NCI-H524 (cell line): Measurements from ENCODE around the gene C1QTNF4.
"Not testable (repeated sequence)": the region's sequence is repeated elsewhere in the genome, so short reads cannot be mapped to it uniquely, and the experiment has no call there.

ENCODE experiments used
- DNase-seq, 2 experiments: peaks; one replicate each; lab custom pipeline; 2025; lab: John Stamatoyannopoulos, UW

The C1QTNF4 gene

DNA sequence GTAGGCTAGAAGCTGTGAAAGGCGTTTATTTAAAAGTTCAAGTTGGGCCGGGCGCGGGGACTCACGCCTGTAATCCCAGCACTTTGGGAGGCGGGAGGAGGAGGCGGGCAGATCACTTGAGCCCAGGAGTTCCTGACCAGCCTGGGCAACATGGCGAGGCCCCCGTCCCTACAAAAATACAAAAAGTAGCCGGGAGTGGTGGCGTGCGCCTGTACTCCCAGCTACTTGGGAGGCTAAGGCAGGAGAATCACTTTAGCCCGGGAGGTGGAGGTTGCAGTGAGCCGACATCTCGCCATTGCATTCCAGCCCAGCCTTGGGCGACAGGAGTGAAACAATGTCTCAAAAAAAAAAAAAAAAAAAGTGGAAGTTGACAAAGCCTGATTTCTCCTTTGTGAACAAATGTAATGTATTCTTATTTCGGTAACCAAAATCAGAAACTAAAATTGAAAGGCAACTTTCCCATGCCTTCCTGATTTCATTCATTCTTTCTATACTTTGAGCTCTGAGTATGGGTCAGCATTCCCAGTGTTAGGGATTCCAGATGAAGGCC lies 28.0 kb downstream of the C1QTNF4 start:
- no peak for DNase-seq

DNA sequence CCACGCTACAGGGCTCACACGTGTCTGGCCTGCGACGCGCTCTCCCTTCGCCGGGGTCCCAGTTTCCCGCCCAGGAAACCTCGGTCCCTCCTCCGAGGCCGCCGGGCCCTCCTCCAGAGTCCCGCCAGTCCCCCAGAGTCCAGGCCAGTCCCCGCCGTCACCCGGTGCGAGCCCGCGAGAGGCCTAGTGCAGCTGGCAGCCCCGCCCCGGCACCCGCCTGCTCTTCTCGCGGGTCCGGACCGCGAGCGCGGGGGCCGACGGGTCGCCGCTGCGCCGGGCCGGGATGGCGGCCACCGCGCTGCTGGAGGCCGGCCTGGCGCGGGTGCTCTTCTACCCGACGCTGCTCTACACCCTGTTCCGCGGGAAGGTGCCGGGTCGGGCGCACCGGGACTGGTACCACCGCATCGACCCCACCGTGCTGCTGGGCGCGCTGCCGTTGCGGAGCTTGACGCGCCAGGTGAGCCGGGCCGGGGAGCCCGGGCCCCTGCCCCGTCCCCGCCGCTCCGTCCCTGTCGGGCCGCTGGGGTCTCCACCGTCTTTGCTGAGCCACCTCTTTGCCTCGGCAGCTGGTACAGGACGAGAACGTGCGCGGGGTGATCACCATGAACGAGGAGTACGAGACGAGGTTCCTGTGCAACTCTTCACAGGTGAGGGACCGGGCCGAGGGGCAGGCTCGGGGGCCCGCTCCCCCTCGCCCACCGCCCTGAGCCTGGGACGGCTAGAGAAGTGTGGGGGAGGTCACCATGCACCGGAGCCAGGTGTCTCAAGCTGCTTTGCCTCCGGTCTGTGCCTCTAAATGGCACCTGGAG lies 28.7 kb downstream of the C1QTNF4 start, which contains the start of gene PTPMT1:
Gene PTPMT1, plus strand, starts transcription at position 260 of the 809 bp plus-strand sequence. Its CDS starts 24 bp downstream, at position 284.
- DNase-seq, result peak; percentile 22 to 47

DNA sequence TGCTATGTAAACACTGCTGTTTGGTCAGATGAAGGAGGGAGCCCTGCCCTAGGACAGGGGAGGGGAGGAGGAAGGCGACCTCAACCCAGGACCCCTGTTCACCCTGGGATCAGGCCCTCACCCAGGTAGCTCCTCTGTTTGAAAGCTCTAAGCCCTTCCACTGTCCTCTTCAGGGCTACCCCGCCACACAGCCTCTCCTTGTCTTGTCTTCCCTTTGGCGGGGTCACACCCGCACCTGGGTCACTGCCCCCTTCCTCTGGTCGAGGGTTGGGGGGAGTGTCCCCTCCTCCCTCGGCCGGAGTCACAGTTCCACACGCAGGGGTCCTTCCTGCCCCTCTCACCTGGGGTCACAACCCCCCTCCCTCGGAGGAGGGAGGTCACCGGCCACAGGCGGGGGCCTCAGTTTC lies 29.3 kb downstream of the C1QTNF4 start:
- DNase-seq, result no peak

DNA sequence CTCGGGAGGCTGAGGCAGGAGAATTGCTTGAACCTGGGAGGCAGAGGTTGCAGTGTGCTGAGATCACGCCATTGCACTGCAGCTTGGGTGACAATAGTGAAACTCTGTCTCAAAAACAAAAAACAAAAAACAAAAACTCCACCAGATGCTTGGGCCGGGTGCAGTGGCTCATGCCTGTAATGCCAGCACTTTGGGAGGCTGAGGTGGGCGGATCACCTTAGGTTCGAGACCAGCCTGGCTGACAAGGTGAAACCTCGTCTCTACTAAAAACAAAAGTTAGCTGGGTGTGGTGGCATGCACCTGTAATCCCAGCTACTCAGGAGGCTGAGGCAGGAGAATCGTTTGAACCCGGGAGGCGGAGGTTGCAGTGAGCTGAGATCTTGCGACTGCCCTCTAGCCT lies 29.8 kb downstream of the C1QTNF4 start:
- DNase-seq, result not testable (repeated sequence)

DNA sequence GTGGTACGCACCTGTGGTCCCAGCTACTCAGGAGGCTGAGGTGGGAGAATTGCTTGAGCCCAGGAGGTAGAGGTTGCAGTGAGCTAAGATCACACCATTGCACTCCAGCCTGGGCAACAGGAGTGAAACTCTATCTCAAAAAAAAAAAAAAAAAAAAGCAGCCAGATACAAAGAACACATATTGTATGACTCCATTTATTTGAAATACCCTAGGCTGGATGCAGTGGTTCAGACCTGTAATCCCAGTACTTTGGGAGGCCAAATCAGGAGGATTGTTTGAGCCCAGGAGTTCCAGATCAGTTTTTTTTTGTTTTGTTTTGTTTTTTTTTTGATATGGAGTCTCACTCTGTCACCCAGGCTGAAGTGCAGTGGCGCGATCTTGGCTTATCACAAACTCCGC lies 31.8 kb downstream of the C1QTNF4 start:
- not testable (repeated sequence) for DNase-seq

DNA sequence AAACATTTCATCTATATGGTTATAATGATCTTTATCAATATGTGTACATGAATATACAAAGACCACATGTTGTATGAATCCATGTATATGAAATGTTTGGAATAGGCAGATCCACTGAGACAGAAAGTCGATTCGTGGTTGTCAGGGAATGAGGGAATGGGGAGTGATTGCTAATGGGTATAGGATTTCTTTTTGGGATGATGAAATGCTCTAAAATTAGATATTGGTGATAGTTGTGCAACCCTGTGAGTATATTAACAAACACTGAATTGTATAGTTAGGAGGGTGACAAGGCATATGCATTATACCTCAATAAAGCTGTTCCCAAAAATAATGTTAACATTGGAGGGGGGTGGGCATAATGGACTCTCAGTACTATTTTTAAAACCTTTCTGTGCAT lies 33.8 kb downstream of the C1QTNF4 start:
- DNase-seq, result no peak

DNA sequence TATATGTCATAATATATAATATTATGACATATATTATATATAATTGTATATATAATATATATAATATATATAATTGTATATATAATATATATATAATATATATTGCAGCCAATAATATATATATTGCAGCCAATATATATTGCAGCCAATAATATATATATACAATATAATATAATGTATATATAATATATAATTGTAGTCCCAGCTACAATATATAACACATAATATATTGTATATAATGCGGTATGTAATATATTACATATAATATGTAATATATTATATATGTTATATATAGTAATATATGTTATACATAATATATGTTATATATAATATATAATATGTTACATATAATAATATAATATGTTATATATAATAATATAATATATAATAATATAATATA lies 35.5 kb downstream of the C1QTNF4 start:
- DNase-seq, result no peak

DNA sequence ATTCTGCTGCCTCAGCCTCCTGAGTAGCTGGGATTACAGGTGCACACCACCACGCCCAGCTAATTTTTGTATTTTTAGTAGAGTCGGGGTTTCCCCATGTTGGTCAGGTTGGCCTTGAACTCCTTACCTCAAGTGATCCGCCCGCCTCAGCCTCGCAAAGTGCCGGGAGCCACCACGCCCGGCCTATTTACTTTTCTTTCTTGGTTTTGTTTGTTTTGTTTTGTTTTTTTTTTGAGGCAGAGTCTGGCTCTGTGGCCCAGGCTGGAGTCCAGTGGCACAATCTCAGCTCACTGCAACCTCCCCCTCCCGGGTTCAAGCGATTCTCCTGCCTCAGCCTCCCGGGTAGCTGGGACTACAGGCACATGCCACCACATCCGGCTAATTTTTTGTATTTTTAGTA lies 37.2 kb downstream of the C1QTNF4 start:
- DNase-seq, result not testable (repeated sequence)

DNA sequence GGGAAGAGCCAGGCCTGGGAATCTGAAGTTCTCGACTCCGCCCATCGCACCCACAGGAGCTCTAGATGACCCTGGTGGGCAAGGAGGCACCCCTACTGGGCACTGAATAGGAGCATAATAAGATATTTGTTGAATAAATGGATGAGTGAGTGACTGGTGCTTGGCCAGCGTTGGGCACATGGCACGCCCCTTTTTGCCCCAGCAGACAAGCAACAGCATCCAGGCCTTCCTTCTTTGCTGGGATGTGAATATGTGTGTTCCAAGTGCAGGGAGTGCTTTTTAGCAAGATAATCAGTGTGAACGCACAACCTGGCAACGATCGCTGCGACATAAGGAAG lies 40.8 kb downstream of the C1QTNF4 start:
- DNase-seq, result no peak

DNA sequence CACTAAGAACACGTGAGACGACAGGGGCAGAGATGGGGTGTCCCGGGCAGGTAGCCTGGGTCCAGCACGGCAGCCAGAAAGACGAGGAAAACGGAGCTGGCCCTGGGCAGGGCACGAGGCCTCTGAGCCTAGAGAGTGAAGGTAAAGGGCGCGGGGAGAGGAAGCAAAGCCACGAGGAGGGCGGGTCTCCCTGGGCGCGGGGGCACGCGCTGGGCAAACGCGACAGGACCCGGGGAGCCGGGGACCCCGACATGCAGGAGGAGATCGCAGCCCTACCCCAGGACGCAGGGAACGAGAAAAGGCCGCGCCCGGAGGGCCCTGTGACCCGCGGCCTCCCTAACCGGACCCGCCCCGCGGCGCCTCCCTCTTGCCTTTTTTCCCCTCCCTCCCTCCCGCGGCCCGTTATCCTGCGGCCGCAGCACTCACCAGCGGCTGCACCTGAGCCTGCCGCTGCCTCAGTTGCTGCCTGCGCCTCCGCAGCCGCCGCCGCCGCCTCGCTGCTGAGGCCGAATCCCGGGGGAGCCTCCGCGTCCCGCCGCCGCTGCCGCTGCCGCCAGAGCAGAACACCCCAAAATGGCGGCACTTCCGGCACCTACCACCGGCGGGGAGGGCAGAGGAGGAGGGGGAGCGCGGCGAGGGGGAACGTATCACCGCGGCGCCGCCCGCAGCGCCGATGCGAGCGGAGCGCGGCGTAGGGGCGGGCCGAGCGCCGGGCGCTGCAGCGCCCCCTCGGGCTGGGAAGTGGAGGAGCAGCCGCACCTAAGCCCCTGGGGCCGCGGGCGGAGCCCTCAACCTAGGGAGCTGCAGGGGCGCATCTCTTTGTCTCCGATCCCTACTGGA lies 41.4 kb downstream of the C1QTNF4 start, which contains the start of gene CELF1:
Gene CELF1, minus strand, starts transcription at position 567 of the 840 bp plus-strand sequence. CDS start 53,609 bp downstream, outside the sequence.
- DNase-seq, result peak; percentile 68 to 89

DNA sequence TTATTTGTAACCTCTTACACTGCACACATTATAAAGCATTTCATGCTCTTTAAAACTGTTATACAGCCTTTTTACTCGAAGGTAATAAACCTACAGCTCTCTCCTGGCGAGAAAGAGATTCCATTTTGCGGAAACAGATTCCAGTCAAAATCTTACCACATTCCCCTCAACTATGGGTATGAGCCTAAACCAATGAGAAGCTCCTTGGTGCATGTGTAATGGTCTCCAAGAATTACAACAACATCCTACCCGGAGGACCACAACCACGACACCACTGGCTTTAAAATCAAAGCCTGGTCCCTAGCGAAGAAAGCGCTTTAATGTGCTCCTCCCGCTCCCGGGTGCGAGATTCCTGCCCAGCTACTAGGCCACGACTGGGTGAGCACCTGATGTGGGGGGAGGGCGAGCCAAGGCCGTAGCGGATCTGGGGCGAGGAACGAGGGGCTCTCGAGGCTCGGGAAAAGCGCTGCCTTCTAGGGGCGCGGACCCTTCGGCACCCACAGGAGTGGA lies 42.1 kb downstream of the C1QTNF4 start:
- DNase-seq, result peak in 1 of 2 experiments; percentile 25

DNA sequence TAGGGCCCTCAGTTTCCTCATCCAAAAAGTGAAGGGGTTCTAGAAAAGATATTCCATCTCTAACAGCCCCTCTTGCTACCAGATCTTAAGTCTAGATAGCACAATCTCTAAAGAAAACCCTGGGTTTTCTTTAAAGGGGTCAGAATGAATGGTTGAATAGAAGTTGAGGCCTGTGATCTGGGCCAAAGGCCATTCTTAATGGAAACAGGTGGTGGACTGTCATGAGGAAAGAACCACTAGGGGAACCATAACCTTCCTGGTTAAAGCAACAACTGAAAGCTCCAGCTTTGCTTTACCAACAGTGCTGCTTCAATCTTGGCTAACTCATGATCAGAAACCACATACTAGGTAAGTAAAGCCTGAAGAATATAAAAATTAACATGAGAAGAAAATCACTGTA lies 43.1 kb downstream of the C1QTNF4 start:
- DNase-seq, result peak in 1 of 2 experiments; percentile 12

DNA sequence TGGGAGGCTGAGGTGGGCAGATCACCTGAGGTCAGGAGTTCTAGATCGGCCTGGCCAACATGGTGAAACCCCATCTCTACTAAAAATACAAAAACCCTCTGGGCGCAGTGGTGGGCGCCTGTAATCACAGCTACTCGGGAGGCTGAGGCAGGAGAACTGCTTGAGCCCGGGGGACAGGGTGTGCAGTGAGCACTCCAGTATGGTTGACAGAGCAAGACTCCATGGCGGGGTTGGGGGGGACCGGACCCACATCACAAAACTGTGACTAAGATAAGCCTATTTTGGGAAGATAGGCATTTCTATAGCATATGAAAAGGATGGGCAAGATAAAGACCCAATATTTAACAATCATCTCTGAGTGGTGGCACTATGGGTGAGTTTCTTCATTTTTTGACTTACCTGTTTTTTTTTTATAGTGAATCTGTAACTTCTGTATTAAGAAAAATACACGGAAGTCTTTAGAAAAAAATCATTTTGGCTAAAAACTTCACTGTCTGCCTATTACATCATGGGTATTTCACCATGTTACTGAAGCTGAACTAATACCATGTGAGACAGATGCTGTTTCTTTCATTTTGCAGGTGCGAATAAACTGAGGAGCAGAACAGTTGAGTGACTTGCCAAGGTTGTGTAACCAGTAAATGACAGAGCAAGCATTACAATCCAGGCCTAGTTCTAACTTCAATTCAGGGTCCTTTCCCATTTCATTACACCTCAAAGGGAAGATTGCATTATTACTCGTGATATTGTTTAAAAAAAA lies 43.7 kb downstream of the C1QTNF4 start:
- no peak for DNase-seq

DNA sequence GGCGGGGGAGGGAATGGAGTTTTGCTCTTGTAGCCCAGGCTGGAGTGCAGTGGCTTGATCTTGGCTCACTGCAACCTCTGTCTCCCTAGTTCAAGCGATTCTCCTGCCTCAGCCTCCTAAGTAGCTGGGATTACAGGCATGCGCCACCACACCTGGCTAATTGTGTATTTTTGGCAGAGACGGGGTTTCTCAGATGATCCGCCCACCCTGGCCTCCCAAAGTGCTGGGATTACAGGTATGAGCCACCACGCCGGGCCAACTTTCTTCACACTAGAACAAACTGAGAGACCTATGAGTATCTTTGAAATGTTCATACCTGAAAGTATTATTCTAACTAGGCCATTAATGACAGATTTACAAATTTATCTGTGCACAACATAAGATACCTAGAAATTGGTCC lies 47.9 kb downstream of the C1QTNF4 start:
- DNase-seq, result not testable (repeated sequence)

DNA sequence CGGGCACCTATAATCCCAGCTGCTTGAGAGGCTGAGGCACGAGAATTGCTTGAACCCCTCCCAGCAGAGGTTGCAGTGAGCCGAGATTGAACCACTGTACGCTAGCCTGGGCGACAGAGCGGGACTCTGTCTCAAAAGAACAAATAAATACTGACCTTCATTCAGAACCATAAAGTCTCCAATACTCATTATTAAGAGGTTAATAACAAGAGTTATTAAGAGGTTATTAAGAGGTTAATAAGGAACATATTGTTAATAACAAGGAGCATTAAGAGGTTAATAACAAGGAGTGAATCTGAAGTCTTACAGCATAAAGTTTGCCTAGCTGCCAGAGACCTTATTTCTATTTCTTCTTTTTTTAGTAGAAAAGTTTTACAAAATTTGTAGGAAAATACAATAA lies 48.9 kb downstream of the C1QTNF4 start:
- DNase-seq, result no peak

DNA sequence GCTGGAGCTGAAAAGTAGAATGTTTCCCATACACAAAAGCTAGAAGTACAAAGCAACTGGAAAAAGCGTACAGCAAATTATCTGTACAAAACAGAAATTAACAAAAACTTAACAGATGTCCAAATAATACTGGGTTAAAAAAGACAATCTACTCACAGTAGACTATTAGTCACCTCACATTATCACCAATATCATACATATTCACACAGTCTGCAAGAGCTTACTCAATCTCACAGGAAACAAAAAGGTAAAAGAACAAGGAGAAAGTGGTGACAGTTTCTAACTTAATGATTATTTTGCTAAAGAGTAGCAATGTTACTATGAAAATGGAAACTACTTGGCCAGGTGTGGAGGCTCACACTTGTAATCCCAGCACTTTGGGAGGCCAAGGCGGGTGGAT lies 53.1 kb downstream of the C1QTNF4 start:
- DNase-seq, result no peak

DNA sequence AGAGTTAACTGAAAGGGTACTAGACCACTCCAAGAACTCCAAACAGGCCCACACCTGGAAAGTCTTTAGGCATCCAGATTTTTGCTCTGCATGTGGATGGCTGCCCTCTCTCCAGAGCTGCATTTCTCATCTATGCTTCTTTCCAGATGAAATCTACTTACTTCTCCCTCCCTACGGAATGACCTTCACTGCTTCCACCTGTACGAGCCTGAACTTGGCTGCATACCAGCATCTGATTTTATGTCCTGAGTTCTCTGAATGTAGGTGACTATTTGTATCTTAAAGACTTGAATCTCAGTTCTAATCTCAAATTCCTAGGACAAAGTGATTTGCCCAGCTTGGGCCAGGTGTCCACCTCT lies 54.6 kb downstream of the C1QTNF4 start:
- no peak for DNase-seq
